Dermis microvascular lymphatic vessel endothelial cell (primary cell): Measurements from ENCODE around the gene HM13. TPM values are rescaled to one million over a fixed set of nuclear protein-coding genes. Genes with fewer than 3 reads are reported as not detected.
"Not testable (repeated sequence)": the region's sequence is repeated elsewhere in the genome, so short reads cannot be mapped to it uniquely, and the experiment has no call there.

Source experiments
- DNase-seq, 2 donors: peaks; one replicate each; pipeline versions ENCODE4 v3.0.0 to v3.0.0-alpha.2; 2010; ENCODE audit warnings: low read depth in 2 of 2
- total RNA-seq: library from RNA; depleted of rRNA; stranded (reverse); fragments of >200 nt; gene quantifications from 2 replicates; pipeline ENCODE4 v1.2.1, GENCODE V29; 2014

The HM13 gene
- total RNA-seq, 1 donor from 2014 or later: 31.1 TPM

GRCh38 chr20:31587545-31588389 lies 73.5 kb downstream of the HM13 start:
- DNase-seq: peak in 1 of 2 donors; percentile 62

GRCh38 chr20:31590717-31591225 lies 76.5 kb downstream of the HM13 start:
- no peak for DNase-seq

- DNase-seq: peak in 1 of 2 donors; percentile 73
These were observed 79.2 kb downstream of the HM13 start for GRCh38 chr20:31593221-31594001.

- DNase-seq: no peak
These were observed 79.8 kb downstream of the HM13 start for GRCh38 chr20:31594002-31594557.

- DNase-seq: peak; percentile 60 to 78
These were observed 80.5 kb downstream of the HM13 start for GRCh38 chr20:31594558-31595379.

- DNase-seq: no peak
These were observed 81.1 kb downstream of the HM13 start for GRCh38 chr20:31595380-31595653.

- peak in 1 of 2 donors; percentile 34 for DNase-seq
These were observed 81.6 kb downstream of the HM13 start for GRCh38 chr20:31595654-31596411.

GRCh38 chr20:31596412-31596715 lies 82.1 kb downstream of the HM13 start:
- not testable (repeated sequence) for DNase-seq

- DNase-seq: no peak
These were observed 82.7 kb downstream of the HM13 start for GRCh38 chr20:31596831-31597480.

- no peak for DNase-seq
These were observed 83.2 kb downstream of the HM13 start for GRCh38 chr20:31597481-31597855.

- DNase-seq: no peak
These were observed 88.2 kb downstream of the HM13 start for GRCh38 chr20:31602431-31602778.

- peak; percentile 50 to 79 for DNase-seq
These were observed 88.7 kb downstream of the HM13 start for GRCh38 chr20:31602779-31603441.

- peak; percentile 98 to 99 for DNase-seq
These were observed 89.8 kb downstream of the HM13 start for GRCh38 chr20:31603822-31604566.

GRCh38 chr20:31604567-31605030 lies 90.4 kb downstream of the HM13 start:
- no peak for DNase-seq

GRCh38 chr20:31605031-31605901 lies 91.0 kb downstream of the HM13 start, which contains the start of gene ID1:
Gene ID1 (plus strand): TSS chr20:31605289. CDS start chr20:31605388, 99 bp downstream.
- DNase-seq: peak; percentile 96 to 98

GRCh38 chr20:31605902-31606803 lies 91.9 kb downstream of the HM13 start:
- DNase-seq: peak in 1 of 2 donors; percentile 40
